ENCODE measurements around the gene CLDN24. TPM values are rescaled to one million over a fixed set of nuclear protein-coding genes. Genes with fewer than 3 reads are reported as not detected.

The CLDN24 gene
- polyA plus RNA-seq (ENCODE audit: insufficient read length) = not detected

DNA sequence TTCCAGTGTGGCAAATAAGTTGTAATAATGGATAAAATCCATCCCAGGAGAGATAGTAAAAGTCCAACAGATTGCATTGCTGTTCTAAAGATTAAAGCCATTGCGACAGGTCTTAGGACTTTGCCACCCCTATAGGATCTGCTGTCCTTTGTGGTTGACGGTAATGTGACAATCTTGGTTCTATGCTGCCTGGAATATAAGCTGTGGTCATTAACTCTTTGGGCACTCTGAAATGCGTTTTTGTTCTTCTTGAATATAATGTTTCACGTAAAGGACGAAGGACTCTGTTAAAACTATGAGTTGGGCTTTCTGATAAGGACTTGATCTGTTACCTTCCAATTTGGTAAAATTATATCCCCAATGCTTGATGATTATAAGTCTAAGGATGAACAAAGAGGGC is at the start of gene CLDN24:
Gene CLDN24, minus strand, starts transcription at position 101 of the 400 bp plus-strand sequence. Its CDS starts 0 bp downstream, at position 101.
- DNase-seq (ENCODE audit: low read depth) = no peak

GRCh38 chr4:183370786-183371185 is 48.6 kb upstream of the CLDN24 start:
- DNase-seq (ENCODE audit: low read depth) = no peak

DNA sequence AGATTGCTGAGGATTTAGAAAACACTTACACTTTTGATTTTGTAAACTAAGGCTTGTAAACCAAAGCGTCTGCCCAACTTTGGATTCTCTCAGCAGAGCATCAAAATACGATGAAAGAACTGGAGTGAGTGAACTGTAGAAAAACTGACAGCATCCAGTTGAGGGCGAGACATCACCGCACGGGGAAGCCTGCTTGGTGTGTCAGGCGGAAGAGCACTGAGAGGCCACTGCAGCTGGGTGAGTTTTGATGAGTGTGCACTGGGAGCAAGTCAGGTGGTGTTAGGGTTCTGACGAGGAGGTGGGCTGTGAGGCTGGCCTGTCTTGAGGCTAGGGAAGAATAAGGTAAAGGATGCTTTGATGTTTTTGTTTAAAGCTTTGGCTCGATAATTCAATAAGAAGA is 46.8 kb upstream of the CLDN24 start:
- no peak for DNase-seq (ENCODE audit: low read depth)

DNA sequence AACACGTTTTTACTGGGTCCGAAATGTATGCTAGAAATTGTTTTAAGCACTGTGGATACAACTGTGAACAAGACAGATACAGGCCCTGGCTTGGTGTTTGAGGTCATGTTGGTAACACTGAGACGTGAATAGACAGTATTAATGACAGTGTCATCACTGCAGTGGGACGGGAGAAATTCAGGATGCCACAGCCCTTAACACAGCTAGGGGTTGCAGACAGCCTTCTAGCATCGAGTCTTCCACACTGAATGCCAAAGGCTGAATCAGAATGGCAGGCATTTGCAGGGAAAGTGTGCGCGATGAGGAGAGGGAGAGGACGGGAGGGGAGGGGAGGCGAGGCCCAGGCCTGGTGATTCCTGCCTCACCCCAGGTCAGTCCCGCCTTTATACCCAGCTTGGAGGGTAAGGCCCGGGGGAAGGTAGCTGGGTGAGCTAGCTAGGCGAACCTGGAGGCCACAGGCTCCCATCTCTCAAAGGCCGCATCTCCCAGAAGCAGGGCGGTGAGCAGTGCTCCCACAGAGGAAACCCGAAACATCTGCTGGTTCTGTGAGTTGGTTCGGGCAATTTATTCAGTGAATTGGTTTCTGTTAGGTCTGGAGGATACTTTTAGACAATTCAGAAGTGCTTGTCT is 44.1 kb upstream of the CLDN24 start:
- DNase-seq (ENCODE audit: low read depth) = no peak

DNA sequence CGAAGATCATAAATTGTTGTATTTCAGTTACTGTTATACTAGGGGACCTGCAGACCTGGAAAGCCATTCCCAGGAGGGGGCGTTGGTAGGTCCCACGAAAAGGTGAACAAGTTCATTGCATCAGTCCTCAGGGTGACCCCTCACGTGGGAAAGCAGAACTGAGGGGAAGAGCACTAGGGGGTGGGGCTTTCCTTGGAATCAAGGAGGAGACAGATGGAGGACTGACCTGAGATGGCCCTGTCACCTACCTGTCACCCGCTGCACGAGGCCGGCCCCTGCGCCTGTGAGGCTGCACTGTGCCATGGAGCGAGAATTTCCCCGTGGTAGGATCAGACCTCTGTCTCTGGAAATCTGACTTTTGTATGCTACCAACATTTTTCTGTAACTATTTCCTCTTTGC is 41.8 kb upstream of the CLDN24 start:
- DNase-seq (ENCODE audit: low read depth) = no peak

DNA sequence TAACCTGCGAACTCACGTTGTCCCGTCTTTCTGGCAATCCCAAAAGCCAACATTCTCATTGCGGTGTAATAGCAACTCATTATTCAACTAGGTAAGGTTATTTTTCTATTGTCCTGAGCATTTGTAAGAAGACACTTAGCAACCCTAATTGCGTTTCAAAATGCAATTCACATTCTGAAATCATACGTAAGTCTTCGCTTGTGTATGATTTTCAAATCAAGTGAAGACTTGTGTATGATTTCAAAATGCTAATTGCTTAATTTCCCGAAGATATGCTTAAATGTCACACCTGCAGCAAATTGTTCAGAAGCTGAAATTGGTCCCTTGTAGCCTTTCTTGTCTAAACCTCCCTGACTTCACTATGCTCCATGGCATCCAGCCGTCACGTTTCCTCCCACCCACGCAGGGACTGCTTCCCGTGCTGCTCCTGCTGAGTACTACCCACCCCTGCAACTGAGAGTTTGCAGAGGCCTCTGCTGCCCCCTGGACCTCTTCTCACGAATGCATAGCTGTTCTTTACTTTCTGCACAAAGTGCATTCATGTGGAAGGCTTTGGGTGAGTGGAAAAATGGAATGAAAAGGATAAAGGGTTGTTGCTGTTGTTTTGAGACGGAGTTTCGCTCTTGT is 40.8 kb upstream of the CLDN24 start:
- DNase-seq (ENCODE audit: low read depth) = no peak

DNA sequence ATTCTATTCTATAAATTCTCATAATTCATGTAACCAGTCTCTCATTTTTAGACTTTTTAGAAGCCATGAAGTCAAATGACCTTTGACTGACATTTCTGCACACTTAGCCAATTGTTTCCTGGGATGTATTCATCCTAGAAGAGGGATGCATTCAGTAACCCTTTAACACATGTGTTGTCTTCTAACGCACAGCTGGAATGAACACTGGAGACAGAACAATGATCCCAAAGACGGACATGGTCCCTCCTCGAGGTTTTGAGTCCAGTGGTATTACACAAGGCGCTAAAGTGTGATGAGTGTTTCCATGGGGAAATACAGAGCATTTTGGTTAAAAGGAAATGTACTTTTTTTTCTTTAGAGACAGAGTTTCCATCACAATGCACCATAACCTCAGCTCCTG is 39.8 kb upstream of the CLDN24 start:
- no peak for DNase-seq (ENCODE audit: low read depth)

GRCh38 chr4:183360161-183360919 is 38.1 kb upstream of the CLDN24 start:
- DNase-seq (ENCODE audit: low read depth) = no peak

- no peak for DNase-seq (ENCODE audit: low read depth)
Observed at GRCh38 chr4:183358215-183358755, 36.1 kb upstream of the CLDN24 start.

DNA sequence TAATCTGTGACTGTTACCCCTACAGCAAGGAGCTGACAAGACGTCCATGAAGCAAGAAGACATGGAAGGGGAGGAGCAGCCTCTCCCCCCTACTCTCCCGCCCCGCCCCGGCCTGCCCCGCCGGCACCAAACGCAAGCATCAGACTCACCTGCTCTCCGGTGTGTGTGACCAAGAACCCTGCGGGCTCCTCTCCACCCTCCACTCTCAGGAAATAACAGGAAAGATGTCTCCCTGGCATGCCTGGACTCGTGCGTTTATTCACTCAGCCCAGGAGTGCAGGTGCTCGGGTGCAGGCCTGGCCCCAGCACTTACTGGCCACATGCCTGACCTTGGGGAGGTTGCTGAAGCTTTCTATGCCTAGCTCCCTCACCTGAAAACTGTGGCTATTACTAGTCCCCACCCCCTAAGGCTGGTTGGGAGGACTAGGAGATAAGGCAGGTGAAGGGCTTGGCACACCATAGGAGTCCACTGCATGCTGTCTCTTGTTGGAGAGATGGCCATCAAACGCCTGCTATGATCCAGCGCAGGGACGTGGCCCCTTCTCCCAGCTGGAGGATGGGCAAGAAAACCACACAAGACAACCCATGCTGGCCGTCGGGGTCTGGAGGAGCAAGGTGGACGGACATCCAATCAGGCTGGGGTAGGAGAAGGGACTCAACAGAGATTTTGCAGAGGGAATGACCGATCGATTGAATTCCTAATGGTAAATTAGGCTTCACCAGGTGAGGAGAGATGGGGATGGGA is 34.9 kb upstream of the CLDN24 start:
- DNase-seq (ENCODE audit: low read depth) = no peak

- DNase-seq (ENCODE audit: low read depth) = no peak
Observed at GRCh38 chr4:183356173-183356830, 34.1 kb upstream of the CLDN24 start.

DNA sequence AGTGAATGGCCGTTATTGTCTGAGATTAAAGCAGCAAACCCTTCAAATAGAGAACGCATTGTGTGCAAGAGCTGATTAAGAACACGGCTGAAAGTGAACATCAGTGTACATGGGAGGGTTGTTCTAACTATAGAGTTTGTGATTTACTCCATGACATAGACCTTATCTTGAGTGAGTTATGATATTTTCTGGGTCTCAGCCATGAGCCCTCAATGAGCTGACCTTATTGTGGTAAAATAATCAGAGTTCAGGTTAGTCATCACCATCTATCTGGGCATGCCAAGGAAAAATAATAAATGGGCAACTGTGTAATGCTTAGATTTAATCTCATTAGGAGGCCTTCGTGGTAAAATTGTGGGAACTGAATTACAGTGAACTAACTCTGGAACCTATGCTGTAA is 33.2 kb upstream of the CLDN24 start:
- DNase-seq (ENCODE audit: low read depth) = no peak

- no peak for DNase-seq (ENCODE audit: low read depth)
Observed at GRCh38 chr4:183354219-183354618, 32.0 kb upstream of the CLDN24 start.

DNA sequence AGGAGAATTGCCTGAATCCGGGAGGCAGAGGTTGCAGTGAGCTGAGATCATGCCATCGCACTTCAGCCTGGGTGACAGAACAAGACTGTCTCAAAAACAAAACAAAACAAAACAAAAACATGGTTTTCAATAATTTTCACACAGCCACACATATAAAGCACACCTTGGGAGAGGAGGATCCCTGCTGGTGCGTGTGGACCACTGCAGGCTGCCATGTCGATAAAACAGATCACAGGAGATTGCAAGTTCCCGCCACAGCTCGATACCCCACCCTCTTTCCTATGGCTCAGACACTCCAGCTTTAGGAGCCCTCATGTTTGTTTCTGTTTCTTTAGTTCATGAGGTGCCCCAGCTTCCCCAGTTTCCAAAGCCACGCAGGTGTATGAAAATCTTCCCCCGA is 31.3 kb upstream of the CLDN24 start:
- no peak for DNase-seq (ENCODE audit: low read depth)

DNA sequence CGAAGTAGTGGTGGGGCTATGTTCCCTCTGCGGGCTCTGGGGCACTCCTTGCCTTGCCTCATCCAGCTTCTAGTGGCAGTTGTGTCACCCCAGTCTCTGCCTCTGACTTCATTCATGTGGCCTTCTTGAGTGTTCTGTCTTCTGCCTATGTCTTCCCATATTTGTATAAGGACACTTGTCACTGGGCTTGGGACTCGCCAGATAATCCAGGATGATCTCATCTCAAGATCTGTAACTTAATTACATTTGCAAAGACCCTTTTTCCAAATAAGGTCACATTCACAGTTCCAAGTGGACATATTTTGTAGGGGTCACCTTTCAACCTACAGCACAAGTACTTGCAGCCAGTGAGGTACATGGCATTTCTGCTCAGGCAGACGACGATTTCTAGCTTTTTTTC is 30.3 kb upstream of the CLDN24 start:
- no peak for DNase-seq (ENCODE audit: low read depth)

- DNase-seq (ENCODE audit: low read depth) = no peak
Observed at GRCh38 chr4:183350317-183351071, 28.3 kb upstream of the CLDN24 start.

DNA sequence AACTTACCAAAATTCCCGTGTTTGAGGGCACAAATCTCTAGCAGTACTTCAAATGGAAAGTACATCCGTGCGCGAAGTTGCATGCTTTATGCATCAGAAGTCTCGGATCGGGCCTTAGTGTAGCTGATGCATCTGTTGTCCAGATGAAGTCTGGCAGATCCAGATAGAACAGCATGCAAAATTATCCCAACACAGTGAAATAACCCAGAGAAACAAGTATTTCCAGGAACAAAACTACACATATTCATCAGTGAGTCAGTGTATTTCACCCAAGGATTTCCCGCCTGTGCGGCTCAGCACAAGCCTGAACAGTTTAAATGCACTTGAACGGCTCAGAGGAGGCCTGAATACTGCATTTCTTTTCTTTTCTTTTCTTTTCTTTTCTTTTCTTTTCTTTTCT is 27.4 kb upstream of the CLDN24 start:
- DNase-seq (ENCODE audit: low read depth) = no peak

- DNase-seq (ENCODE audit: low read depth) = no peak
Observed at GRCh38 chr4:183348706-183349659, 26.8 kb upstream of the CLDN24 start.

DNA sequence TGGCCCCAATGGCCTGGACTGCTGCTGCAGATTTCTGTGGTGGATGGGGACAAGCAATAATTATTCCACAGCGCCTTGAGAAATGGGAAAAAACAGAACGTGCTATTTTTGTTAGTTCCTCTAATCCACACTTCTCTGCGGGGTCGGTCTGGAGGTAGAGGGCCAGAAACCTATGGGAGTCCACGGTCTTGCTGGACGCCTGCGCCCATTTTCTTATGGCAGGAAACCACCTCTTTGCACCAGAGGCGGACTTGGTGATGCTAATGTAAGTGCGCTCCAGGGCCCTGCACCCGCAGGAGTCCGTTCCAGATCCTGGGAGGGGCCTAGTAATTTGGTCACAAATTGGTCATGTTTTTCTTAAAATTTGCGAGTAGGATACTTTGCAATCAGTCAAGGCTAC is 25.9 kb upstream of the CLDN24 start:
- no peak for DNase-seq (ENCODE audit: low read depth)

GRCh38 chr4:183347566-183347965 is 25.3 kb upstream of the CLDN24 start:
- DNase-seq (ENCODE audit: low read depth) = no peak
